ENCODE results near the gene MAP3K8.
"Not testable (repeated sequence)": the region's sequence is repeated elsewhere in the genome, so short reads cannot be mapped to it uniquely, and the experiment has no call there.

The MAP3K8 gene

GRCh38 chr10:30422151-30422695, 11.8 kb upstream of the MAP3K8 start:
- in situ Hi-C loops (cut with HindIII; ENCODE audit: low sequenced_read_pairs) = no loop called here

GRCh38 chr10:30422981-30423654, 10.9 kb upstream of the MAP3K8 start:
- in situ Hi-C loops (cut with HindIII; ENCODE audit: low sequenced_read_pairs) = no loop called here

GRCh38 chr10:30423655-30424275, 10.2 kb upstream of the MAP3K8 start:
- in situ Hi-C loops (cut with HindIII; ENCODE audit: low sequenced_read_pairs) = not testable (repeated sequence)

GRCh38 chr10:30425336-30426075, 8.5 kb upstream of the MAP3K8 start:
- in situ Hi-C loops (cut with HindIII; ENCODE audit: low sequenced_read_pairs) = no loop called here

GRCh38 chr10:30430544-30431298, 3.3 kb upstream of the MAP3K8 start:
- in situ Hi-C loops (cut with HindIII; ENCODE audit: low sequenced_read_pairs) = no loop called here

- in situ Hi-C loops (cut with HindIII; ENCODE audit: low sequenced_read_pairs) = no loop called here
These were observed 2.5 kb upstream of the MAP3K8 start for GRCh38 chr10:30431435-30431911.

GRCh38 chr10:30432622-30433305, 1.2 kb upstream of the MAP3K8 start:
- in situ Hi-C loops (cut with HindIII; ENCODE audit: low sequenced_read_pairs) = no loop called here

- in situ Hi-C loops (cut with HindIII; ENCODE audit: low sequenced_read_pairs) = no loop called here
These were observed 666 bp upstream of the MAP3K8 start for GRCh38 chr10:30433306-30433729.

GRCh38 chr10:30434273-30435072, 489 bp downstream of the MAP3K8 start:
- in situ Hi-C loops (cut with HindIII; ENCODE audit: low sequenced_read_pairs) = no loop called here

- in situ Hi-C loops (cut with HindIII; ENCODE audit: low sequenced_read_pairs) = no loop called here
These were observed 1.1 kb downstream of the MAP3K8 start for GRCh38 chr10:30435073-30435422.

- in situ Hi-C loops (cut with HindIII; ENCODE audit: low sequenced_read_pairs) = not testable (repeated sequence)
These were observed 1.6 kb downstream of the MAP3K8 start for GRCh38 chr10:30435499-30436167.

GRCh38 chr10:30436191-30436611, 2.2 kb downstream of the MAP3K8 start:
- in situ Hi-C loops (cut with HindIII; ENCODE audit: low sequenced_read_pairs) = no loop called here

GRCh38 chr10:30436671-30437030, 2.7 kb downstream of the MAP3K8 start:
- in situ Hi-C loops (cut with HindIII; ENCODE audit: low sequenced_read_pairs) = no loop called here

GRCh38 chr10:30437031-30437841, 3.3 kb downstream of the MAP3K8 start:
- in situ Hi-C loops (cut with HindIII; ENCODE audit: low sequenced_read_pairs) = no loop called here

GRCh38 chr10:30438021-30438850, 4.3 kb downstream of the MAP3K8 start:
- in situ Hi-C loops (cut with HindIII; ENCODE audit: low sequenced_read_pairs) = no loop called here

GRCh38 chr10:30439931-30440330, 5.9 kb downstream of the MAP3K8 start:
- in situ Hi-C loops (cut with HindIII; ENCODE audit: low sequenced_read_pairs) = no loop called here

GRCh38 chr10:30442019-30442606, 8.1 kb downstream of the MAP3K8 start:
- in situ Hi-C loops (cut with HindIII; ENCODE audit: low sequenced_read_pairs) = no loop called here
